GM12864 (cell line): ENCODE results near the gene NEU3.

Experiments used
- DNase-seq: peaks from one replicate; pipeline ENCODE4 v3.0.0-alpha.2; 2011; ENCODE audit warnings: low read depth
- H3K4me3 ChIP-seq: 2 replicates; pipeline ENCODE4 v1.5.1; 2011; ENCODE audit warnings: mild to moderate bottlenecking, low read depth, low read length, control low read depth
- CTCF ChIP-seq: IDR thresholded peaks from 2 replicates; pipeline ENCODE4 v1.5.1; 2011; ENCODE audit warnings: low read depth, mild to moderate bottlenecking, moderate library complexity, low read length, control low read depth, inconsistent platforms; ENCODE audit errors: missing control alignments

NEU3 gene

GRCh38 chr11:75022759-75023396 is 34.1 kb downstream of the NEU3 start:
- peak; percentile 47 for DNase-seq
- H3K4me3 ChIP-seq = no peak overlapping the region
- TF ChIP-seq CTCF = peak; percentile 97

GRCh38 chr11:75023446-75024067 is 34.8 kb downstream of the NEU3 start:
- no peak for TF ChIP-seq CTCF
- H3K4me3 ChIP-seq = no peak overlapping the region
- no peak for DNase-seq

GRCh38 chr11:75024068-75024449 is 35.3 kb downstream of the NEU3 start:
- no peak overlapping the region for H3K4me3 ChIP-seq
- no peak for DNase-seq
- TF ChIP-seq CTCF = no peak

- TF ChIP-seq CTCF = no peak
- no peak for DNase-seq
- no peak overlapping the region for H3K4me3 ChIP-seq
Measured at GRCh38 chr11:75024764-75025211, 36.1 kb downstream of the NEU3 start.

- TF ChIP-seq CTCF = no peak
- no peak overlapping the region for H3K4me3 ChIP-seq
- no peak for DNase-seq
Measured at GRCh38 chr11:75025561-75025960, 36.8 kb downstream of the NEU3 start.

GRCh38 chr11:75028321-75028720 is 39.6 kb downstream of the NEU3 start:
- TF ChIP-seq CTCF = no peak
- no peak overlapping the region for H3K4me3 ChIP-seq
- no peak for DNase-seq

GRCh38 chr11:75028724-75029123 is 40.0 kb downstream of the NEU3 start:
- TF ChIP-seq CTCF = no peak
- no peak overlapping the region for H3K4me3 ChIP-seq
- DNase-seq = no peak
